HG02571 (cell line): ENCODE results near the gene KNG1.
A peak's percentile ranks its signal among the peaks of the same experiment; 100 is the strongest.

Source experiments
- ATAC-seq: cut with Tn5 transposase; IDR thresholded peaks from one replicate; pipeline ENCODE4 v1.9.1; 2021; ENCODE audit warnings: mild to moderate bottlenecking, moderate library complexity; ENCODE audit not compliant: unreplicated experiment

KNG1 gene

DNA sequence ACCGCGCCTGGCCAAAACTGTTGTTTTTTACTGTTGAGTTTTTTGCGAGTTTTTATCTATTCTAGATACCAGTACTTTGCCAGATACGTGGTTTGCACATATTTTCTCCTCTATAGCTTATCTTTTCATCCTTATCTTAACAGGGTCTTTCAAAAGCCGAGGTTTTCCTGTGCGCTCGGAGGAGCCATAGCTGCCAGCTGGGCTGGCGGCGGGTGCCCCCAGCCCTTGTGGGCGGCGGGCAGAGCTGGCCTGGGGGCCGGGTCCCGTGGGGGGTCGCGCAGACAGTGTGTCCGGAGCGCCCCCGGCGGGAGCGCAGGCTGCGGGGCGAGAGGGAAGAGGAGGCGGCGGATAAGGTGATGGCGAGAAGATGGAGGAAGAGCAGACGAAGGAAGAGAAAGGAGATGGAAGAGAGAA, 55.1 kb downstream of the KNG1 start:
- ATAC-seq, result peak; percentile 34

DNA sequence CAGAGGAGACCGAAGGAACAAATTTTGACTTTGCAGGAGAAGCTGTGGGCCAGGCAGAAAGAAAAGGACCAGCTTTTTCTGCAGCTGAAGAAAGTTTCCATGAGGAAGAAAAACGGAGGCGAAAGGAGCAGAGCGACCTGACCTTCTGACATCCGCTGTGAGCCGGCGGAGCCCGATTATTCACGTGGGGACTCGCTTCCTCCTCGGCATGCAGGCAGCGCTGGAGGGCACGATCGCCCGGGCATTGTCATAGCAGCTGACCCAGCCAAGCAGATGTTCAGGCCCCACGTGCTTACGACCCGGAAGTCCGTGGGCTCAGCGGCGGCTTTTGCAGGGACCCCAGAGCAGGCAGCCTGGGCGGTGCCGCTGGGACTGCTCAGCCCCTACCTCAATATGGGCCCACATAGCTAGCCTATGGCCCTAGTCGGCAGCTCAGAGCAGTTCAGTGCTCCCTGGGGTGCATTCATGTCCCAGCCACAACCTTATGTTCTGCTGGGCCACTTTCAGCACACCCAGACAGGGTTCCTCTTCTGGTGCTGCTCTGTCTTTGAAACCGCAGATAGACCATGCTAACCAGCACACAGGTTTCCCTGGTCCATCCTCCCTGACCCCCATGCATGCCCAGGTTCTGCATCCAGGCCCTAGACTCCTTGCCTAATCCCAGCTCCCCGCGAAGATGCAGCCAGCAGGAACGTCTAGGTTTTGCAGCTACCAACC, 55.7 kb downstream of the KNG1 start:
- peak; percentile 92 for ATAC-seq

DNA sequence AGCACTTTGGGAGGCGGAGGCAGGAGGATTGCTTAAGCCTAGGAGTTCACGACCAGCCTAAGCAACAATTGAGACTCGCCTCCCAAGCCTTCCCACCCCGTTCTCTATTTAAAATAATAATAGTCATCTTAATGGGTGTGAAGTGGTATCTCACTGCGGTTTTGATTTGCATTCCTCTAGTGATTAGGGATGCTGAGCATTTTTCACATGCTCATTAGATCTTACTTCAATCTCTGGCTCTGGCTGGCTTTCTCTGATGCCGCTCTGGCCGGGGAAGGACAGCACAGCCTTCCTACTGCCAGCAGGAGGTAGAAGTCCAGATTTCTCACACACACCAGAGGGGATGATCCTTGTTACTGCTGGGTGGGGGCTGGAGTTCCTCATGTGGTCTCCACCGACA, 58.8 kb downstream of the KNG1 start:
- ATAC-seq, result no peak

DNA sequence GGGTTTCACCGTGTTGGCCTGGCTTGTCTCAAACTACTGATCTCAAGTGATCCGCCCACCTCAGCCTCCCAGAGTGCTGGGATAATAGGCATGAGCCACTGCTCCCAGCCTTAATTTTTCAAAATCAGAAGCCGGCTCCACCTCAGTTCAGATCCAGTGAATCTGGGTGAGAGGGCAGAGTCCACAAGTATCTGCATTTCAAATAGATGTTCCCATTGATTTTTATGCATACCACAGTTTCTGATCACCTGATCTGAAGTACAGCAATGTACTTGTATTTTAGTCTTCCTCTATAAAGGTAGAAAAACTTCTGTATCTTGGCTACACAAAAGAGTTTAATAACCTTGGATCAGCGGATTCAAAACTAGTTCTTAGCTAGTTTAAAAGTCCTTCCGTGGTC, 62.0 kb downstream of the KNG1 start:
- no peak for ATAC-seq

DNA sequence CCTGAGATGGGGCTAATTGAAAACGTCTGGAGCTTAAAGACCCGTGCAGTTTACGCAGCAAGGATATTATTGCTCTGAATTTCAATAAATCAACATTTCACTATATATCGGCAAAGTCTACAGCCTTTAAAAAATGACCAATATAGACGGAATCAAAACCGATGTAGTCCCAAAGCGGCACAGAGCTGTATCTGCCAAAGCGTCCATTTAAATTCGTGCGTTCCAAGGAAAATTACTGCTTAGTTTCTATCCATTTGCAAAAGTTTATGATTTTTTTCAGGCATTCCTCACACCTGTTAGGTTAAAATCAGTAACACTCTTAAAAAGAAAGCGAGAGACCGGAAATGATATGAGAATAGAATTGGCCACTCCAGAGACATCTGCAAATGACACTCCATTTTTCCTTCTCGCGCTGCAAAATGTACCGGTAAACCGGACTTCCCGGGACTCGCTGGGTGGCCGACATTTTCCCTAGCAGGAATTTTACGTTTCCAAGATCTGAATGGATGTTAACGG, 65.4 kb downstream of the KNG1 start:
- ATAC-seq, result no peak

DNA sequence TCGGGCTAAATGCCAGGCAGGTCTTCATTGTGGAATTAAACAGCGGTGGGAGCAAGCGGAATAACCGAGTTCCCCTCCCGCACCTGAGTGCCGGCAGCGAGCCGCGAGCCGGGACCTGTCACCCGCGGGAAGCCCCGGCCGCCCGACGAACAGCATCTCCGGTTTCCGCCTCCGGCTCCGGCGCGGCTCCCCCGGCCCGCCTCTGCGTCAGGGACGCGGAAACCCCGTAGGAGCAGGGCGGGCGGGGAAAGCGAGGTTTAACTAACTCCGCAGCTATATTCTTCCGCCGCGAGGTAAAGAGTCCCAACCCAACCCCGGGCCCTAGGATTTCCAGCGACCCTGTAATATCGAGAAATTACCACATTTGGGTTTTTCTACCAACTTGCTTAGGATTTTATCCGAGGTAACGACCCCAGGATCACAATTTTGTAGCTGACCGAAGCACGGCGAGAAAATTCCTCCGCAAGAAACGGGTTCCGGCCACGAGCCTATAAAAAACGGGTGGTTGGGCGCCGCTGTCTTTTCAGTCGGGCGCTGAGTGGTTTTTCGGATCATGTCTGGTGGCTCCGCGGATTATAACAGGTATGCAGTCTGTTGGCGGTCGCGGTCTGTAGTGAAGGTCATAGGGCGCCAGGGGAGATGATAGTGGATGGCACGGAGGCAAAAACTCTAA, 66.0 kb downstream of the KNG1 start, which contains the start of gene EIF4A2:
Gene EIF4A2, plus strand, starts transcription at position 520 of the 673 bp plus-strand sequence. Its CDS starts 34 bp downstream, at position 554.
- ATAC-seq, result peak; percentile 58

DNA sequence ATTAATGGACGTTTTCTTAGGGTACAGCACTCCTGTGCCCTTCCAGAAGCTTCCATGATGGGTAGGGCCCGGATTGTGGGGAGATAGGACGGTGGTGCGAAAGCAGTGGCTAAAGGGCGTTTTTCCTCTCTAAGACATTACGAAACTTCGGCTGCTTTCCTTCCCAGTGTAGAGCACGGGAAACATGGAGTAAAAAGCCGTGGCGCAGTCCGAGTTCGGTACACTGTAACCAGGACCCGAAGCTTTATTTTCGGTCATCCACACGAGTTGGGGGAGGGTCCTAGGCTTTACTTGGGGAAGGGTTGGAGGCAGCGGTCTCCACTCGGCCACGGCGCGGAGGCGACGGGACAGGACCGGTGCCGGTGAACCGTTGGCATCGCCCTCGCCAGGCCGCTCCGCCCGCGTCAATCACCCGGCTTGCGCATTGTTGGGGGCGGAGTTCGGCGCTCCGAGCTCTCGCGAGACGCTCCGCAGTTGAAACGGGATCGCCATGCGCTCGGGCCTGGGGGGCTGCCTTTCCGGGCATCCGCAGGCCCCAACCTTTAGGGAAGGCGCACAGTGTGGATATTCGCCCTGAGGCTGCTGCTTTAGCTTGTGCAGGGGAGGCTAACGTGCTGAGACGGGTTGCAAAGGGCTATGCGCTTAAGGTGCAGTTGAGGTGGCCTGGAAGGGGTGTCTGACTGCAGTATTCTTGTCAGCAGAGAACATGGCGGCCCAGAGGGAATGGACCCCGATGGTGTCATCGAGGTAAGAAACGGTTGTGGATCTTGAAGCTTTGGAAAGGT, 66.8 kb downstream of the KNG1 start:
- ATAC-seq, result peak; percentile 54

DNA sequence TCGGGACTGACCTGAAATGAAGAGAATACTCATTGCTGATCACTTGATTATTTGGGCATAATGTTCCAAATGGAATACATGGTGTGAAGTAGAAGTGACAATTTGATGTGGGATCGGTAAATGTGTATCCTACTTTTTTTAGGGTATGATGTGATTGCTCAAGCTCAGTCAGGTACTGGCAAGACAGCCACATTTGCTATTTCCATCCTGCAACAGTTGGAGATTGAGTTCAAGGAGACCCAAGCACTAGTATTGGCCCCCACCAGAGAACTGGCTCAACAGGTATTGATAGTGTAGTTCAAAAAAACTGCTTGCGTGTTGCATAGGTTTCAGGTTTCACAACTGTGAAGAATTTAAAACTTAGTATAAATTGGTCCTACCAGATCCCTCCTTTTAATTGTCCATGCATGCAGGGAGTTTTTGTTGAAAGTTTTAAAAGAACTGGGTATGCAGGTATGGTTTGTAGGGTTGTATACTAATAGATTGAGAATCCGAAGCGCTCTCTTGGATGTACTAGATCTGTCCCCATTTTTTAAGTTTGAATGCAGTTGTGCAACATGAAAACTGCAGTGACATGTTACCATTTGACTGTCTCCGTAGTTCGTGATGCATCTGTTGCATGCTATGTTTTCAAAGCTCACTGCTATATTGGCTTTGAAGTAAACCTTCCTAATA, 67.8 kb downstream of the KNG1 start:
- no peak for ATAC-seq

DNA sequence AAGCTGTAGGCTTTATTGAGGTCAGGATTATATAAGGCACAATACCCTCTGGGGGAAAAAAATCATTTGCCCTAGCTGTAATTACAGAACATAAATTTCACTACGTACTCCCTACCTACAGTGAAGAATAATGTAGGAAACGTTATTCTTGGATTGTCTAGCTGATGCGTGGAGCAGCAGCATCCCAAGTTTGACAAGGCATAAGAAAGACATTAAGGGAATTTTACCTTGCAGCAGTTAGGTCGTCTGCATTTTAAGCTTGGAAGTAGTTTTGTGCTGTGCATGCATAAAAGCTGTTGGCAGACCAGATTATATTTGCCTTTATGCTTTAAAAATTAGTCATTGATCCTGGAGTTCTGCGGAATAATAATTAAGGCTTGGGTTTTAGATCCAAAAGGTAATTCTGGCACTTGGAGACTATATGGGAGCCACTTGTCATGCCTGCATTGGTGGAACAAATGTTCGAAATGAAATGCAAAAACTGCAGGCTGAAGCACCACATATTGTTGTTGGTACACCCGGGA, 68.4 kb downstream of the KNG1 start:
- no peak for ATAC-seq

DNA sequence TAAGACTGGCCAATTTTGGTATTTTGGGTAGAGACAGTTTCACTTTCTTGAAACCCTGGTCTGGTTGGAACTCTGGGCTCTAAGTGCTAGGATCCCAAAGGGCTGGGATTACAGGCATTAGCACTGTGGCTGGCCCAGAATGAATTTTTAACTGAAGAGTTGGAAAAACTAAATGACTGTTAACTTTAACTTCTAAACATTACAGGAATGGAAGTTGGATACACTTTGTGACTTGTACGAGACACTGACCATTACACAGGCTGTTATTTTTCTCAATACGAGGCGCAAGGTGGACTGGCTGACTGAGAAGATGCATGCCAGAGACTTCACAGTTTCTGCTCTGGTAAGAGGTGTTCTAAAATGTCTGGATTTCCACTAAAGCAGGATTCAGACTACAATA, 69.8 kb downstream of the KNG1 start:
- ATAC-seq, result no peak

DNA sequence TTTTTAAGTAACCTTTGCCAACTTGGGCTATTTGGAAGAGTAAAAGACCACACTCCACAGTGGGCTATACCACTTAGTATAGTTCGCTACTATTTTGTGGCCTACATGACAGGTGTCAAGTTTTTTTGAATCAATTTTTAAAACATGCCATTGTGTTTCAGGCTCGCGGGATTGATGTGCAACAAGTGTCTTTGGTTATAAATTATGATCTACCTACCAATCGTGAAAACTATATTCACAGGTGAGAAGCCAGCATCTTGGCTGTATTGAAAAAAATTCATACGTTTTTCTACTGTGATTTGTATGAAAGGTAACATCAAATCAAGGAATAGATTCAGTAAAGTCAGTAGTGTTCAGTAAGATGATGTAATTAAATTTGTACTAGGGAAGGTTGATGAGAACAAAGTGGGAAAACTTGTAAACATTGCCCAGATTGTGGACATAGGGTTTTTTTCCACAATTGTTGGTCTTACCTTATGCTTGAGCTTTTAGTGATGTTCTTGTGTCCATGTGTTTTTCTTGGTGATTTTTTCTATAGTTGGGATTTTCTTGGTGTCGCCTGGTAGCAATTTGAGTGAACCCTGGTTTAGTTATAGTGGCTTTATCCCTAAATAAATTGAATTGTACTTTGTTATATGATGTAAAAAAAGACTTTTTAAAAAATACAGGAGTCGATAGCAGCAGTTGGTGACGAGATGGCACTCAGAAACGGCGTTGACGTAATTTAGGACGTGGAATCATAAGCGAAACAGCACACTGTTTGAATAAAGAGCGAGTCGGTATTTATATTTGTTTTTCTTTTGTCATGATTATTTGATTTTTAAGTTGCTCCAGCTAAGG, 70.7 kb downstream of the KNG1 start:
- ATAC-seq, result no peak

DNA sequence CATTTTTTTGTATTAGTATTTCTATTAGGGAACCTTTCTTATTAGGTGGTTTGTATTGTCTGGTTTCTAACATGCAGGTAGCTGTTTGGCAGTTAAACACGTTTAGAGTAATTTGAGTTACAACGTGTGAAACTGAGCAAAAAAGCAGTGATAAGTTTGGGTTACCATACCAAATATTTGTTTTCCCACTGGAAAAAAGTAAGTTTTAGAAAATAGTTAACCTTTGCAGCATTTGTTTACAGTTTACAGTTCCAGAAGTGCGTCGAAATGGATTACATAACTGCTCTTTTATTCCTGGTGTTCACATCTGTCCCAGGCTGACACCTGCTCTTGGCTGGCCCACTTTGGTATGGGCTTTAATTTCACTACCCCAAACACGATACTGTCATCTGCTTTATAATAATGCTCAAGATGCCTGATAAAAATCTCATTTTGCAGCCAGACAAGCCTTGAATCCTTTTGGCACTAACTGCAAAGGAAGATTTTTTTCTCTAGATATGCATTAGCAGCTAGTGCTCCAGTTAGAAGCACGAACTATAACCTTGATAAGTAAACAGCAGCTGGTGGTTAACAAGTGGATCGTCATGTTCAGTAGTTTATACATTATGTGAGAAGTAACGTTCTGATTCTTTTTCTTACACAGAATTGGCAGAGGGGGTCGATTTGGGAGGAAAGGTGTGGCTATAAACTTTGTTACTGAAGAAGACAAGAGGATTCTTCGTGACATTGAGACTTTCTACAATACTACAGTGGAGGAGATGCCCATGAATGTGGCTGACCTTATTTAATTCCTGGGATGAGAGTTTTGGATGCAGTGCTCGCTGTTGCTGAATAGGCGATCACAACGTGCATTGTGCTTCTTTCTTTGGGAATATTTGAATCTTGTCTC, 71.6 kb downstream of the KNG1 start:
- no peak for ATAC-seq

DNA sequence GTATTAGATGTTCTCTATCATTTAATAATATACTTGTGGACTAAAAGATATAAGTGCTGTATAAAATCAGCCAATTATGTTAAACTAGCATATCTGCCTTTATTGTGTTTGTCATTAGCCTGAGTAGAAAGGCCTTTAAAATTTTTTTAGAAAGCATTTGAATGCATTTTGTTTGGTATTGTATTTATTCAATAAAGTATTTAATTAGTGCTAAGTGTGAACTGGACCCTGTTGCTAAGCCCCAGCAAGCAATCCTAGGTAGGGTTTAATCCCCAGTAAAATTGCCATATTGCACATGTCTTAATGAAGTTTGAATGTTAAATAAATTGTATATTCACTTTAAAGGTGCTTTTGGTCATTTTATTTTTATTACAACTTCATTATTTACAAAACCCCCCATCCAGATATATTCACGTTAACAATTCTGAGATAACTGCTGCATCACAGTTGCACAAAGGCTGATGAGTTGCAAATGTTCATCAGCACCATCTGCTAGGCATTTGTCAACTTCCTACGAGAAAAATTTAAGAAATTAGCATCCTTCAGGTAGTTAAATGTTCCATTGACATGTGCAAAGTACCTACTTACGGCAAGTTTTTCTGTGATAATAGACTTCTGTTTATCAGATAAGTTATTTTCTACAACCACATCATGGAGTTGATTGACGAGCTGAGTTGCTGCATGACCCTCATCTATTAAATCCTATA, 72.5 kb downstream of the KNG1 start:
- ATAC-seq, result no peak

DNA sequence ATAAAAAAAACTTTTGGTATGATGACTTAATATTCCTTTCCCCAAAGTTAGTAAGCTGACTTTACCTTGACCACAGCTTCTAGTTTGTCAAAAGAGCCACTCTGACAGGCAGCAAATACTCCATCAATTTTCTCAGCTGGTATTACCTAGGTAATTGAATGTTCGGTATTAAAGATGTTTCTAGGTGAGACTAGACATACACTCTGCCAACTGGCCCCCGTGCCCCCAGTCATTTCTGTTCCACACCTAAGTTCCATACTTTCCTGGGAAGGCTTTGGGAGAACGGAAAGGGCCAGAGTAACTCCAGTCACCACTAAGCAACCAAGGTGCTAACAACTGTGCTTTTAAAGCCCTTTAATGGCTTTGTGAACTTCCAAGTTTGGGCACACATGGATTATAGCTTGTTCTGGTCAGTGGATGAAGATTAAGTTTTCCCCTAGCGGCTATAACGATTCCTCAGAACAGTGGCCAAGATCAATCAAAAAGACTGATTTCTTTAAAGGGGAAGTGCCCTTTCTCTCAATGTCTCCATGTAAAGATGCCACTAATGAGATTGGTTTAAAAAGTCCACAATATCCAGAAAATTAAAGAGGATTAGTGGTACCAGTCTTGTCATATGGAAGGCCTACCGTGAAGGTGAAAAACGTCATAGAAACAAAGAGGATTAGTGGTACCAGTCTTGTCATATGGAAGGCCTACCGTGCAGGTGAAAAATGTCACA, 73.3 kb downstream of the KNG1 start:
- no peak for ATAC-seq
